Upper lobe of left lung (tissue), 4 donors: ENCODE data around the gene SAP30BP.

Source experiments
- CTCF ChIP-seq, 6 experiments: fragments of 450-650 bp in 4 of 6; fragments of 200-600 bp in 2 of 6; sonication (generic) in 2 of 6; IDR thresholded peaks; one replicate each; pipeline ENCODE4 v1.5.1; 2016 to 2019; ENCODE audit warnings: antibody characterized with exemption in 6 of 6
- EP300 ChIP-seq, 4 donors: sonication (generic); formaldehyde crosslinking; IDR thresholded peaks; one replicate each; pipeline ENCODE4 v1.5.1; 2017; ENCODE audit warnings: antibody characterized with exemption in 4 of 4, control low read depth in 2 of 4
- POLR2A ChIP-seq, 4 donors: fragments of 450-650 bp; IDR thresholded peaks; one replicate each; pipeline ENCODE4 v1.5.1; 2016 to 2017; ENCODE audit warnings: antibody characterized with exemption in 4 of 4, mild to moderate bottlenecking in 2 of 4
- POLR2AphosphoS5 ChIP-seq, 2 donors: sonication (generic); formaldehyde crosslinking; IDR thresholded peaks; one replicate each; pipeline ENCODE4 v1.5.1; 2017; ENCODE audit warnings: antibody characterized with exemption in 2 of 2

- TF ChIP-seq POLR2A (IDR thresholded peaks at IDR 0.05) (no peak), CTCF (IDR thresholded peaks at IDR 0.05) (no peak), POLR2AphosphoS5 (IDR thresholded peaks at IDR 0.05) (no peak), EP300 (IDR thresholded peaks at IDR 0.05) (no peak)
These were observed 14.8 kb upstream of the SAP30BP start for GRCh38 chr17:75652341-75652740.
